Loucy (cell line): ENCODE data around the gene PKN1.

Experiments used
- CTCF ChIP-seq: fragments of 200-600 bp; sonication (generic); conservative IDR thresholded peaks from 2 replicates; pipeline ENCODE4 v1.5.1; 2014; ENCODE audit warnings: mild to moderate bottlenecking, antibody characterized with exemption, low read length
- EZH2phosphoT487 ChIP-seq: fragments of 200-600 bp; IDR thresholded peaks from 2 replicates; pipeline ENCODE4 v1.6.1; 2018; ENCODE audit warnings: antibody characterized with exemption, mild to moderate bottlenecking, moderate library complexity, borderline replicate concordance

- TF ChIP-seq CTCF (no peak), EZH2phosphoT487 (no peak)
Observed at GRCh38 chr19:14480700-14481079, 47.6 kb downstream of the PKN1 start.
